Neural cell (in vitro differentiated cells): ENCODE data around the gene CAMSAP3. TPM values are rescaled to one million over a fixed set of nuclear protein-coding genes. Genes with fewer than 3 reads are reported as not detected.

Source experiments
- H2AFZ ChIP-seq: fragments of 200-600, 300-800 bp; sonication (generic), shearing (Covaris generic); 2 replicates; pipeline ENCODE4 v1.6.0; 2014; ENCODE audit warnings: low read depth, mild to moderate bottlenecking, antibody characterized with exemption, low read length, moderate library complexity
- H3F3A ChIP-seq: fragments of 200-600 bp; shearing (Covaris generic); 2 replicates; pipeline ENCODE4 v1.6.1; 2016; ENCODE audit warnings: mild to moderate bottlenecking, moderate library complexity, mixed read lengths, antibody characterized with exemption, low read length; ENCODE audit not compliant: insufficient read depth, poor library complexity, severe bottlenecking
- H3K27ac ChIP-seq: fragments of 200-600, 300-800 bp; sonication (generic), shearing (Covaris generic); 2 replicates; pipeline ENCODE4 v1.5.1; 2014; ENCODE audit warnings: mild to moderate bottlenecking, low read length, moderate library complexity
- H3K27me3 ChIP-seq: fragments of 300-800, 200-600 bp; sonication (generic), shearing (Covaris generic); 2 replicates; pipeline ENCODE4 v1.6.0; 2014; ENCODE audit warnings: mild to moderate bottlenecking, low read depth, low read length, moderate library complexity; ENCODE audit not compliant: insufficient read depth
- H3K36me3 ChIP-seq: fragments of 300-800, 200-600 bp; sonication (generic), shearing (Covaris generic); 2 replicates; pipeline ENCODE4 v1.5.1; 2014; ENCODE audit warnings: mild to moderate bottlenecking, antibody characterized with exemption, low read length, moderate library complexity; ENCODE audit not compliant: insufficient read depth
- H3K4me2 ChIP-seq: fragments of 300-800, 200-600 bp; sonication (generic), shearing (Covaris generic); 2 replicates; pipeline ENCODE4 v1.6.0; 2014; ENCODE audit warnings: mild to moderate bottlenecking, low read length
- H3K4me3 ChIP-seq: fragments of 300-800, 200-600 bp; sonication (generic), shearing (Covaris generic); 2 replicates; pipeline ENCODE4 v1.5.1; 2014; ENCODE audit warnings: mild to moderate bottlenecking, low read length, moderate library complexity
- H3K79me2 ChIP-seq: fragments of 200-600 bp; shearing (Covaris generic); replicated peaks from 2 replicates; pipeline ENCODE4 v1.6.0; 2014; ENCODE audit warnings: mild to moderate bottlenecking, low read length, moderate library complexity; ENCODE audit not compliant: insufficient read depth
- H3K9ac ChIP-seq: fragments of 300-800, 200-600 bp; sonication (generic), shearing (Covaris generic); 2 replicates; pipeline ENCODE4 v1.6.1; 2016; ENCODE audit warnings: mild to moderate bottlenecking, low read length, mixed read lengths
- H3K9me2 ChIP-seq: fragments of 200-600 bp; shearing (Covaris generic); 2 replicates; pipeline ENCODE4 v1.6.1; 2016; ENCODE audit warnings: mild to moderate bottlenecking, low read length, mixed read lengths; ENCODE audit not compliant: insufficient read depth
- H3K9me3 ChIP-seq: fragments of 200-600, 300-800 bp; sonication (generic), shearing (Covaris generic); 2 replicates; pipeline ENCODE4 v1.6.1; 2016; ENCODE audit warnings: mild to moderate bottlenecking, mixed run types, low read length, moderate library complexity, mixed read lengths
- H4K20me1 ChIP-seq: fragments of 200-600 bp; shearing (Covaris generic); 2 replicates; pipeline ENCODE4 v1.6.1; 2016; ENCODE audit warnings: mild to moderate bottlenecking, mixed run types; ENCODE audit not compliant: insufficient read depth
- CTCF ChIP-seq: fragments of 450-650 bp; IDR thresholded peaks from 2 replicates; pipeline ENCODE4 v1.5.1; 2014; ENCODE audit warnings: antibody characterized with exemption, mild to moderate bottlenecking, moderate library complexity; ENCODE audit not compliant: poor library complexity, severe bottlenecking
- EP300 ChIP-seq: fragments of 450-650 bp; conservative IDR thresholded peaks from 2 replicates; pipeline ENCODE4 v1.6.1; 2014; ENCODE audit warnings: antibody characterized with exemption, mild to moderate bottlenecking, moderate library complexity; ENCODE audit not compliant: poor library complexity, severe bottlenecking
- EZH2 ChIP-seq: fragments of 200-600, 300-800 bp; shearing (Covaris generic), sonication (generic); IDR thresholded peaks from 2 replicates; pipeline ENCODE4 v1.6.1; 2014; ENCODE audit warnings: antibody characterized with exemption, low read length, borderline replicate concordance, mild to moderate bottlenecking; ENCODE audit not compliant: insufficient read depth, poor library complexity, severe bottlenecking
- MXI1 ChIP-seq: fragments of 450-650 bp; conservative IDR thresholded peaks from 2 replicates; pipeline ENCODE4 v1.6.1; 2014; ENCODE audit warnings: antibody characterized with exemption, mild to moderate bottlenecking; ENCODE audit not compliant: poor library complexity, severe bottlenecking
- POLR2AphosphoS5 ChIP-seq: IDR thresholded peaks from 2 replicates; pipeline ENCODE4 v1.6.1; 2012
- RAD21 ChIP-seq: fragments of 450-650 bp; conservative IDR thresholded peaks from 2 replicates; pipeline ENCODE4 v1.6.1; 2014; ENCODE audit warnings: antibody characterized with exemption, mild to moderate bottlenecking, moderate library complexity
- REST ChIP-seq: IDR thresholded peaks from 2 replicates; pipeline ENCODE4 v1.6.1; 2012; ENCODE audit warnings: borderline replicate concordance
- SMC3 ChIP-seq: fragments of 450-650 bp; conservative IDR thresholded peaks from 2 replicates; pipeline ENCODE4 v1.6.1; 2014; ENCODE audit warnings: antibody characterized with exemption, mild to moderate bottlenecking, moderate library complexity; ENCODE audit not compliant: poor library complexity
- TAF1 ChIP-seq: IDR thresholded peaks from 2 replicates; pipeline ENCODE4 v1.6.1; 2012; ENCODE audit warnings: low read depth
- polyA plus RNA-seq: library from polyadenylated mRNA; depleted of rRNA; stranded (reverse); fragments of >200 nt; gene quantifications from 2 replicates; pipeline ENCODE4 v1.2.3, GENCODE V29; 2014

The CAMSAP3 gene
- polyA plus RNA-seq, 1 donor from 2014 or later, result 17.0 TPM

- no peaks in the 10 kb centered on the region for H3K9me3 ChIP-seq
- H4K20me1 ChIP-seq, result no peaks in the 10 kb centered on the region
- no peaks in the 10 kb centered on the region for H3K27me3 ChIP-seq
- H3K9ac ChIP-seq, result no peak overlapping the region
- H3K4me3 ChIP-seq, result no peak overlapping the region
- TF ChIP-seq EZH2, result no peak
- TF ChIP-seq CTCF, result no peak
- TF ChIP-seq SMC3, result no peak
- no peak for TF ChIP-seq RAD21
- TF ChIP-seq POLR2AphosphoS5, result no peak
- no peak for TF ChIP-seq MXI1
- no peak for TF ChIP-seq EP300
- no peak for TF ChIP-seq REST
- TF ChIP-seq TAF1, result no peak
- H2AFZ ChIP-seq, result no peak overlapping the region
- H3K79me2 ChIP-seq, result peaks cover 7% of the 10 kb centered on the region
- no peaks in the 10 kb centered on the region for H3F3A ChIP-seq
- no peak overlapping the region for H3K4me2 ChIP-seq
- no peaks in the 10 kb centered on the region for H3K36me3 ChIP-seq
- H3K27ac ChIP-seq, result no peak overlapping the region
- H3K9me2 ChIP-seq, result no peaks in the 10 kb centered on the region
Measured at GRCh38 chr19:7603919-7604318, 8.3 kb downstream of the CAMSAP3 start.

- Histone ChIP-seq H3K27me3 (no peaks in the 10 kb centered on the region), H3K9ac (no peak overlapping the region), H3K9me3 (no peaks in the 10 kb centered on the region), H3F3A (no peaks in the 10 kb centered on the region), H3K4me3 (no peak overlapping the region), H3K79me2 (peaks cover 7% of the 10 kb centered on the region), H3K27ac (no peak overlapping the region), H3K9me2 (no peaks in the 10 kb centered on the region), H3K36me3 (no peaks in the 10 kb centered on the region), H3K4me2 (no peak overlapping the region), H2AFZ (no peak overlapping the region), H4K20me1 (no peaks in the 10 kb centered on the region)
- TF ChIP-seq EZH2 (no peak), TAF1 (no peak), SMC3 (no peak), MXI1 (no peak), CTCF (no peak), RAD21 (no peak), POLR2AphosphoS5 (no peak), EP300 (no peak), REST (no peak)
Measured at GRCh38 chr19:7605490-7606222, 10.0 kb downstream of the CAMSAP3 start.
